SKM-1 treated with dmso at 0.1 percent for 144 hours (cell line): ENCODE measurements around the gene CELF4.

ENCODE experiments used
- DNase-seq: peaks from one replicate; lab custom pipeline; 2025; ENCODE audit not compliant: unreplicated experiment; lab: John Stamatoyannopoulos, UW

CELF4 gene

GRCh38 chr18:37565101-37565976 is at the start of gene CELF4:
CELF4 (minus strand) TSS chr18:37565798.
- no peak for DNase-seq

DNA sequence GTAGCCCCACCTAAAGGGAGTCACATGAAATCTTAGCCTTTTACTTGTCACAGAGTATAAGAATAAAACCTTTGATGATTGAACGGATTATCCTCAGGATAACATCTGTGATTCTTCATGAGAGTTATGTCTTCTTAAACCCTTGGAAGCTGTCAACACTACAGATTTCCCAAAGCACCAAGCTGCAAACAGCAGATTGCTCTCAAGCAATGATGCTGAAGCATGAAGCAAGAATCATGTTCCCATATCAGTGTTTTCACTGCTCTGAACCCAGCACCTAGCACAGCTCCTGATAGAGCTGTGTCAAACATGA is 47.6 kb upstream of the CELF4 start:
- DNase-seq: no peak

DNA sequence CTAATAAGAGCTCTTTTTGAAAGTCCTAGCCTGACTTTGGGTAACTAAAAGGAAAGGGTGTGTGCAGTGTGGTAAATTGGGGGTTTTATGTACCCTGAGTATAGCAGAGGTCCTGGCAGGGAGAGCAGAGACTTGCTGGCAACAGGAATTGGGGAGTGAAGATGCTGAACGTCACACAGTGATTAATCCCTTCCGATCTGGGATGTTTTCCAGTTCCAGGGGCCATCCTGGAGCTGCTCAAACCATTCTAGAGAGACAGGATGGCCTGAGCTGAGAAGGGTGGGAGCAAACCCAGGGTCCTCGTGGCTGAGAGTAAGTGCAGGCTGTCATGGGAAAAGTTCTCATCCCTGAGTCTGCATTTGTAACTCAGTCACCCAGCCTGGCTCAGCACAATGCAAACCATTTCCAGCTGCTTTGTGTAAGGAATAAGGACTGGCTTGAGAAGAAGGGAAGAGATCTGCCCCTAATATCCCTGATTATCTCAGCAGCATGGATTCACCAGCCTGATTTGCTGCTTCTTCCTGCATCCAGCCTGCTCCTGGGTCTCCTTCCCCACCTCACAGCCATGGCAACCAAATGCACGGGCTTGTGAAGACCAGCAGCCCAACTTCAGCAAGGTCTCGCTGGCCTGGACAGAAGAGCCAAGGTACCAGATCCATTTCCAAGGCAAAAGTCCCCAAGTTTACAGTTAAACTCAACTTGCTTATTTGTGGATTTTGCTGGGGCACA is 47.1 kb upstream of the CELF4 start:
- no peak for DNase-seq

DNA sequence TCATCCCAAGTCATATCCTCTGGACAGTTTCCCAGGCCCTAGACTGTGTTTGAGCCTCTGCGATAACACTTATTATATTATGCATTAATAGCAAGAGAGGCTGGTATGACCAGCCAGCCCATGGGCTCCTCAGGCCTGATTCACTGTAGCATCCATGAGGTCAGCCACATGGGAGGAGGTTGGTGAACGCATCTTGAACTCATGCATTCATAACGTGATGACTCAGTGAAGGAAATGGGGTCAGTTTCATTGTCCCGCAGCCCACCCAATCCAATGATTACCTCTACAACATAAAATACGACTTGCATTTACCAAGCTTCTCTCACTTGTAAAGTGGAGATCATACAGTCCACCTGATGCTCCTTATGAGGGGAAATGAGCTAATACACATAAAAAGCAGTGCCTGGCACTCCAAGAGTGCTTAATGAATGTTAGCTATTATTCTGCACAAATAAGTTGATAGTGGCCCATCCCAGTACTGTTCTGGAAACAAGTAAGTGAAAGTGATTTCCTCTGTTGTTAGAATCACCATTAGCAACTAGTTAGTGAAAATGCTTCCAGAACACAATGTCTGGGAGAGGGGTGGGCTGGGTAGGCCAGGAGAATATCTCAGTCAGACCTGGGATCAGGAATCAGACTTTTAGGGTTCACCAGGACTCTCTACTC is 46.1 kb upstream of the CELF4 start:
- no peak for DNase-seq

GRCh38 chr18:37608876-37609275 is 43.3 kb upstream of the CELF4 start:
- DNase-seq: no peak

- DNase-seq: no peak
Measured at GRCh38 chr18:37607281-37607680, 41.7 kb upstream of the CELF4 start.

- DNase-seq: no peak
Measured at GRCh38 chr18:37604032-37604431, 38.4 kb upstream of the CELF4 start.

DNA sequence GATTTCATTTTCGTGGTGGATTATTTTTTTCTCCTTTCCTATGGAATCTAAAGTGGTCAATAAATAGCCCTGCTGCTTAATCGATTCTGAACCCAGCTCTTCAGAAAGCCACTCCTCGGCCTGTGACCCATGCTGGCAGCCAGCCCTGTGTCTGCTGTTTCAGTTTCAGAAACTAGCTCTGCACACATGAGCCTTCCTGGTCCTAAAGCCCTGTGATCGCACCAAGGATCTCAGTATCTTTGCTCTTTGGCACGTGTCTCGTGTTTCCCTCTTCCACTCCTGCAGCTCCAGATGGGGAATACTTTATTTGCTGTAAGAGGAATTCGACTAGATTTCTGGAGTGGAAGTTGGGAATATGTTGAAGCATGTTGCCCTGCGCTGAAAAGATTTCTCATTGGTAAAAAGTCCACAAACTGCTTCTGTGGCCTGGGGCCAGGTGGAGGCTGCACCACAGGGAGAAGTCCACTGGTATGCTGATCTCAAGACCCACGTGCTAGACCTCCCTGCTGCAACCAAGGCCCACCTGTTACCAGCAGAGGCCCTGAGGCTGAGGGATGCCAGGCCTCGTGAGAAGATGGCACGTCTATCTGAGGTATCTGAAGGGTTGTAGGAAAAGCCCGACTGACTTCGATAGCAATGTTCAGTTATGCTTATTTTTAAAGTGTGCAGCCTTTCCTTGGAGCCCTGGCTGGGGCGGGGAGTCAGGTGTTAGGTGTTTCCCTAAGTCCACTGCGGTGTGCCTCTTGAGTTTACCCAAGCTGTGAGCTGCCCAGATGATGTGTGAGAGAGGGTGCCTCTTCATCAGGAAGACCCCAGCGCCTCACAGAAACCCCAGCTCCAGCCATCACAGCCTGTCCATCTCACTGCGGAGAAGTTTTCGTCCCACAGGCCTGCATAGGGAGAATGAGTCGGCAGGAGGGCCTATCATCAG is 33.6 kb upstream of the CELF4 start:
- DNase-seq: no peak

GRCh38 chr18:37598396-37598795 is 32.8 kb upstream of the CELF4 start:
- DNase-seq: no peak

GRCh38 chr18:37590346-37590745 is 24.7 kb upstream of the CELF4 start:
- no peak for DNase-seq

DNA sequence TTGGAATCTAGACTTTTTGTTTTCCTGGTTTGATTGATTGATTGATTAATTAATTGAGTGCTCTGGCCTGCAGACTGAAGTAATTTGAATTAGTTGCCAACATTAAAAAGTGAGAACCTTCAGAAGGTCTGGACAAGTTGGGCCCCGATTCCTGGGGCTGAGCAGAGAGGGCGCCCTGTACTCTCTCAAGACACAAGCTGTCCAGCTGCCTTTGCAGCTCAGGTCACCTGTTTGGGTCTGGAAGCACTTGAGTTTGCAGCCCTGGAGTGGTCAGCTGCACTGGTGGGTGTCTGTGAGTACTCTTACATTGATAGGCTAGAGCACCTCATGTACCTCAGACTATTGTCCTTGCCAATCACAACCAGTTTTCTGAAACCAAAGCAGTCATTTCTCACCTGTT is 22.7 kb upstream of the CELF4 start:
- DNase-seq: no peak

GRCh38 chr18:37586656-37587225 is 21.1 kb upstream of the CELF4 start:
- no peak for DNase-seq

GRCh38 chr18:37584952-37585695 is 19.5 kb upstream of the CELF4 start:
- no peak for DNase-seq

DNA sequence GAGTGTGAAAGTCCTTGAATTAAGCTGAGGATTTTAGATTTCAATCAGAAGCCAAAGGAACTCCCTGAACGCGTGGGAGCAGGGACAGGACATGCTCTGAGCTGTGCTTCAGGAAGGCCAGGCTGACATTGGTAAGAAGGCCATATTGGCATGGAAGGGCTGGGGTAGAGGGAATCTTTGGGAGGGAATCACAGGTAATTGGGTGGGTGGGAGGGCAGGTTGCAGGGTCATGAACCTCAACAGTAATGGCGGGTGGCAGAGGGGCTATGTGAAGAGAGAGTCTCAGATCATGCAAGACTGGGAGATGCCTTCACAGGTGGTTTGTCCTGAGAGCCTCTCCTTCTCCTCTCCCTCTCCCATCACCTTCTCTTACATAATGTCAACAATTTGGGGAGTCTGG is 18.6 kb upstream of the CELF4 start:
- DNase-seq: no peak

- DNase-seq: no peak
Measured at GRCh38 chr18:37582261-37582660, 16.7 kb upstream of the CELF4 start.

DNA sequence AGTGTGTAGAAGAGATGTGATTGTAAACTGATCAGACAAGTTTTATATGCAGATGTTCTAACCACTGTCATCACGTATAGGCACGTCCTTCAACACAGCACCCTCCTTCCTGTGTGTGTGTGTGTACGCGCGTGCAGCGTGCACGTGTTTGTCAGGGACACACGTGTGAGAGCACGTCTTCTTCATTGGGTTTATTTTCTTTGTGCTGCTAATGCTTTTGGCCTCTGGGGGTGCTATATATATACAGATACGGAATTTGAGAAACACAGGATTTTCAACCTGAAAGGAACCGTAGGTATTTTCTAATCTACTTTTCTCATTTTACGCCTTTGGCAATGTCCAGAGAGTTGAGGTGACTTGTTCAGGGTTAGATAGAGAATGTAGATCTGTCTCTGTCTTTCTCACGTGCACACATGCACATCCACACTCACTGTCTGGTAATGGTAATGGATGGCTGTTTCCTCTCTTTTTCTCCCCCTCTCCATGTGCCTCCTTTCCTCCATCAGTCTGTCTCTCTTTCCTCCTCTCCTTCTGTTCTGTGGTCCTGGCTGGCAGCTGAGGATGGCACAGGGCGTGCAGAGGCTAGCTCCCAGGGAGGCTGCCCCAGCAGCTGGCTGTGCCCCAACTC is 13.4 kb upstream of the CELF4 start:
- no peak for DNase-seq

GRCh38 chr18:37578182-37578678 is 12.6 kb upstream of the CELF4 start:
- no peak for DNase-seq

- DNase-seq: no peak
Measured at GRCh38 chr18:37577051-37577611, 11.5 kb upstream of the CELF4 start.

GRCh38 chr18:37575646-37576045 is 10.0 kb upstream of the CELF4 start:
- DNase-seq: no peak
